Measurements from ENCODE around the gene SAMD4B. TPM values are rescaled to one million over a fixed set of nuclear protein-coding genes. Genes with fewer than 3 reads are reported as not detected.

SAMD4B gene
- total and polyA plus RNA-seq, 2 donors from 2014 or later: 92.9 to 100 TPM

- no peak for TF ChIP-seq CTCF (IDR thresholded peaks at IDR 0.05; ENCODE audit: borderline replicate concordance, extremely low read depth, insufficient read depth)
These were observed 24.1 kb upstream of the SAMD4B start for GRCh38 chr19:39318071-39318470.

GRCh38 chr19:39318690-39319089, 23.5 kb upstream of the SAMD4B start:
- Histone ChIP-seq H3K27ac (ENCODE audit: low read depth in 2 of 2, low read length in 2 of 2) (no peak overlapping the region), H3K27me3 (ENCODE audit: control insufficient read depth, insufficient read depth, low read length) (no peaks in the 10 kb centered on the region), H3K36me3 (ENCODE audit: control insufficient read depth in 2 of 3, insufficient read depth in 3 of 3, low read length in 3 of 3) (no peaks in the 10 kb centered on the region), H3K4me3 (ENCODE audit: low read length in 3 of 3) (no peak overlapping the region), H3K9ac (ENCODE audit: low read length in 3 of 3) (no peak overlapping the region), H3K4me1 (ENCODE audit: control insufficient read depth in 2 of 3, insufficient read depth in 2 of 3, low read depth in 1 of 3, low read length in 3 of 3) (peaks cover 0 to 5% (median 0%) of the 10 kb centered on the region in 3 donors), H3K9me3 (ENCODE audit: control insufficient read depth in 2 of 3, insufficient read depth in 1 of 3, low read length in 3 of 3) (no peaks in the 10 kb centered on the region)
- no peak for TF ChIP-seq CTCF (IDR thresholded peaks at IDR 0.05; ENCODE audit: borderline replicate concordance, extremely low read depth, insufficient read depth)
- intact Hi-C loops (cut with DNase I): no loop called here
- DNase-seq (no peak), FAIRE-seq (no peak)

More at GRCh38 chr19:39318071-39318470, 24.1 kb upstream of the SAMD4B start:
- H3K4me1 ChIP-seq (ENCODE audit: control insufficient read depth in 2 of 3, insufficient read depth in 2 of 3, low read depth in 1 of 3, low read length in 3 of 3): peaks cover 0 to 5% (median 0%) of the 10 kb centered on the region in 3 donors
- H3K9me3 ChIP-seq (ENCODE audit: control insufficient read depth in 2 of 3, insufficient read depth in 1 of 3, low read length in 3 of 3): no peaks in the 10 kb centered on the region
- intact Hi-C loops (cut with DNase I): no loop called here
- no peak overlapping the region for H3K27ac ChIP-seq (ENCODE audit: low read depth in 2 of 2, low read length in 2 of 2)
- no peaks in the 10 kb centered on the region for H3K36me3 ChIP-seq (ENCODE audit: control insufficient read depth in 2 of 3, insufficient read depth in 3 of 3, low read length in 3 of 3)
- no peak for FAIRE-seq
- H3K27me3 ChIP-seq (ENCODE audit: control insufficient read depth, insufficient read depth, low read length): no peaks in the 10 kb centered on the region
- no peak overlapping the region for H3K4me3 ChIP-seq (ENCODE audit: low read length in 3 of 3)
- no peak overlapping the region for H3K9ac ChIP-seq (ENCODE audit: low read length in 3 of 3)
- DNase-seq: no peak

GRCh38 chr19:39319098-39319891, 22.9 kb upstream of the SAMD4B start:
- no peak overlapping the region for H3K27ac ChIP-seq (ENCODE audit: low read depth in 2 of 2, low read length in 2 of 2)
- H3K4me3 ChIP-seq (ENCODE audit: low read length in 3 of 3): no peak overlapping the region
- no peak for TF ChIP-seq CTCF (IDR thresholded peaks at IDR 0.05; ENCODE audit: borderline replicate concordance, extremely low read depth, insufficient read depth)
- intact Hi-C loops (cut with DNase I): no loop called here
- DNase-seq (no peak), FAIRE-seq (no peak)
- no peaks in the 10 kb centered on the region for H3K27me3 ChIP-seq (ENCODE audit: control insufficient read depth, insufficient read depth, low read length)
- no peak overlapping the region for H3K9ac ChIP-seq (ENCODE audit: low read length in 3 of 3)
- no peaks in the 10 kb centered on the region for H3K36me3 ChIP-seq (ENCODE audit: control insufficient read depth in 2 of 3, insufficient read depth in 3 of 3, low read length in 3 of 3)
- peaks cover 0 to 5% (median 0%) of the 10 kb centered on the region in 3 donors for H3K4me1 ChIP-seq (ENCODE audit: control insufficient read depth in 2 of 3, insufficient read depth in 2 of 3, low read depth in 1 of 3, low read length in 3 of 3)
- H3K9me3 ChIP-seq (ENCODE audit: control insufficient read depth in 2 of 3, insufficient read depth in 1 of 3, low read length in 3 of 3): no peaks in the 10 kb centered on the region
